NCI-H2171 treated with DMSO at 0.1 percent for 48 hours (cell line): ENCODE results near the gene FLVCR1.
"Not testable (repeated sequence)": the region's sequence is repeated elsewhere in the genome, so short reads cannot be mapped to it uniquely, and the experiment has no call there.

Experiments used
- DNase-seq: peaks from one replicate; lab custom pipeline; 2025; lab: John Stamatoyannopoulos, UW

The FLVCR1 gene

DNA sequence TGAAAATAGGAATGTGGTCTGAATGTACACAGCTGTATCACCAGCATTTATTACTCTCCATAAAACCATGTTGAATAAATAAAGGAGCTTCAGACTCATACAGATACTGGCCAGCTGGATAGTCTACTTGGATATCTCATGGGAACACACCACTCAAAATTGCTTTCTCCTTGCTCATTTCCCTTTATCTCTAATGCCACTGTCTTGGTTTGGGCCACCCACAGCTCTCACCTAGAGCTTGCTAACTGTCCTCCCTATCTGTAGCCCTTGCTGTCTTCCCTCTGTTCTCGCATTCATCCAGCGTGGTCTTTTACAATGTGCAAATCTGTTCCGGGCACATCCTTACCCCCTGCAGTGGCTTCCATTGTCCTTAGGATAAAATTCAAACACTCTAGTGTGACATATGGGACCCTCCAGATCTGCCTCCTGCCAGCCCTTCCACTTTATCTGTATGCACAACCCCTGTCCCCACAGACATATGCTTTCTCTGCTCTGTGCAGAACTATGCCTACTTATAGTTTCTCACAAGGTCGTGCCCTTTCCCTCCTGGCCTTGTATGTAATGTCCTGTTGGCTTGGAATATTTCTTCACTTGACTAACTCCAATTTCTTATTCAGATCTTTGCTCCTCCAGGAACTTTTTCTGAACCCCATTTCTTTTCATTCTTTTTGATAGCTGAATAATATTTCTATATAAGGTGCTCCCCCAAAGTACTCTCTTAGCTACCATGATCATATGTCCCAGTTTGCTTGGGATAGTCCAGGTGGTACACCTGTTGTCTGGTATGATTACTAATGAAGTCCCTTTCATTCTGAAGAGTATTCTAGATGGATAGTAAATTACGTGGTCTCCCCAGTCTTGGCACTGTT, 2.9 kb downstream of the FLVCR1 start:
- DNase-seq = peak; percentile 51

DNA sequence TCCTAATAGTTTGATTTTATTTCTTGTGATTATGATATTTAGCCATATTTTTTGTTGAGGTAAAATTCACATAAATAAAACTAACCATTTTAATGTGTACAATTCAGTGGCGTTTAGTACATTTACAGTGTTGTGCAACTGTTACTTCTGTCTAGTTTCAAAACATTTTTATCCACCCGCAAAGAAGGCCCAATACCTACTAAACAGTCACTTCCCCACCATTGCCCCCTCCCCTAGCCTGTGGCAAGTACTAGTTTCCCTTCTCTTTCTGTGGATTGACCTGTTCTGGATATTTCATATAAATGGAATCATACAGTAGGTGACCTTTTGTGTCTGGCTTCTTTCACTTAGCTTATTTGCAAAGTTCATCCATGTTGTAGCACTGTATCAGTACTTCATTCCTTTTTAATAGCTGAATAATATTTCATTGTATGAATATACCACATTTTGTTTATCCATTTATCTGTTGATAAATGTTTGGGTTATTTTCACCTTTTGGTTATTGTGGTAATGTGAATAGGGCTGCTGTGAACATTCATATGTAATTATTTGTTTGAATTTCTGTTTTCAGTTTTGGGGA, 4.1 kb downstream of the FLVCR1 start:
- no peak for DNase-seq

DNA sequence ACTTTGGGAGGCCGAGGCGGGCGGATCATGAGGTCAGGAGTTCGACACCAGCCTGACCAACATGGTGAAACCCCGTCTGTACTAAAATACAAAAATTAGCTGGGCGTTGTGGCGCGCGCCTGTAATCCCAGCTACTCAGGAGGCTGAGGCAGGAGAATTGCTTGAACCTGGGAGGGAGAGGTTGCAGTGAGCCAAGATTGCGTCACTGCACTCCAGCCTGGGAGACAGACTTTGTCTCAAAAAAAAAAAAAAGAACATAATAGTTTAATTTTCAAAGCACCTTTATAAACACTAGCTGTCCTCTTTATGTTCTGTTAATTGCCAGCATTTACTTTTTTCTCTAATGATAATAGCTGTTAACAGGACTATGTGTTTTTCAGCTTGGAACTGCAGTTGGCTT, 5.3 kb downstream of the FLVCR1 start:
- DNase-seq = not testable (repeated sequence)

DNA sequence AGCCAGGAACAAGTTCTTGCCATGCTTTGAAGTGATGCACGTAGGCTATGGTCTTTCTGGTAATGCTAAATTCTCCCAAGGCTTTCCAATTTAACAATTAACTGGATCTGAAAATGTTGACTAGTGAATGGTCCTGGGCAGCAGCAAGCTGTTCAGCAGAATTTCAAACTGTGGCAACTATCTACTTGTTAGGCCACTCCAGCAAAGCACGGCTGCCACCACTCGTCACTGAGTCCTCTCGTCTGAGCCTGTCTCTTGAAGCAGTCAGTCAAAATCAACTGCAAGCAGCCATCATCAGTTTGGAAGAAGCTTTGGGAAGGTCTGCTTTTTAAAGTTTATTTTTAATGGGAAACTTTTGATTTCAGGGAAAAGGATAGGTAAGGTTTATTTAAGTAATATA, 6.1 kb downstream of the FLVCR1 start:
- no peak for DNase-seq

DNA sequence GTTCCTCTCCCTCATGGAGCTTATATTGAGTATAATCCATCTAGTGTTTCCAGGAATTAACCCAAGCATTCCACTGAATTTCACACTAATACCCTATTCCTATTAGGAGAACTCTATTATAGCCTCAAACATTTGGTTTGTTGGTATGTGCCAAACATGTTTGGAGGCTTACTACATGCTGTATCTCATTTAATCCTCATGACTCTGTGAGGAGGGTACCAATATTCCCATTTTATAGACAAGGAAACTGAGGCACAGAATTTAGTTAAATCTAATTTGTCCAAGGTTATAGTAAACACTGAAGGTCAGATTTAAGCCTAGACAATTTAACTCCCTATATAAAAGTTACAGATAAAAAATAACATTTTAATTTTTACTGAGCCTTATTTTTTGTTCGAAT, 9.1 kb downstream of the FLVCR1 start:
- no peak for DNase-seq

DNA sequence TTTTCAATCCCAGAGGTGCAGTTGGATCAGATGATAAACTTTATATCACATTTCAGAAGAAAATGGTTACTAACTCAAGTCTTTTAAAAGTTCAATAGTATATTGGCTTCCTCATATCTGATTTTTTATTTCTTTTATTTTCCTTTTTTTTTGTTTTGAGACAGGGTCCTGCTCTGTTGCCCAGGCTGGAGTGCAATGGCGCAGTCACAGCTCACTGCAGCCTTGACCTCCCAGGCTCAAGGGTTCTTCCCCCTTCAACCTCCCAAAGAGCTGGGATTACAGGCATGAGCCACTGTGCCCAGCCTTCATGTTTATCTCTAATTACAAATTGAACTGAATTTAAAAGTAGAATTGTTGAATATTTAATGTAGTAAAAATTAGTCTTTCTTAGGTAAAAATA, 13.9 kb downstream of the FLVCR1 start:
- DNase-seq = no peak

DNA sequence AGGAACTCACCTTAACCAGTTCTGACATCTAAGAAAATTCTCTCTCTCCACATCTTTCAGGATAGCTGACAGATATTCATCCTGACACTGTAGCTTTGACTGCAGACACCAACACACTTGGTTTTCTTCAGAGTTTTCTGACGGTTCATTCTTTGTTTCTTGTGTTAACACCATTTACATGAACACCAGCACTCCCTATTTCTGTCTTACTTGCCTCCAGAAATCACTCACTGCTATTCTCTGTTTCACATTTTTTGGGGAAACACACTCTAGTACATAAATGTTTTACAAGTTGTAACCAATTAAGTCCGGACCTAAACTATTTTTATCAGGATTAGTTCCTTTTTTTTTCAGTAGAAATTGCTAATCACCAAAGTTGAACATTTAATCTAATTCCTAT, 15.4 kb downstream of the FLVCR1 start:
- DNase-seq = no peak

DNA sequence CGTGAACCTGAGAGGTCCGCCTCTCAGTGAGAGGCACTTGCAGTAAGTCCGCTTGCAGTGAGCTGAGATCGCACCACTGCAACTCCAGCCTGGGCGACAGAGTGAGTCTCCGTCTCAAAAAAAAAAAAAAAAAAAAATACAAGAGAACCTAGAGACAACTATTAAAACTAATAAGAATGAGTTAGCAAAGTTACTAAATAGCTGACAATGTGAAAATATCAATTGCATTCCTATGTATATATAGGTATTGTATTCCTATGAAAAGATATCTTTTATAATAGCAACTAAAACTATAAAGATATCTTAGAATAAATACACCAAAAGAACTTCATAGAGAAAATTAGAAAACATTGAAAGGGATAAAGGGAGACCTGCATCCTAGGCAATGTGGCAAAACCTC, 20.3 kb downstream of the FLVCR1 start:
- no peak for DNase-seq

DNA sequence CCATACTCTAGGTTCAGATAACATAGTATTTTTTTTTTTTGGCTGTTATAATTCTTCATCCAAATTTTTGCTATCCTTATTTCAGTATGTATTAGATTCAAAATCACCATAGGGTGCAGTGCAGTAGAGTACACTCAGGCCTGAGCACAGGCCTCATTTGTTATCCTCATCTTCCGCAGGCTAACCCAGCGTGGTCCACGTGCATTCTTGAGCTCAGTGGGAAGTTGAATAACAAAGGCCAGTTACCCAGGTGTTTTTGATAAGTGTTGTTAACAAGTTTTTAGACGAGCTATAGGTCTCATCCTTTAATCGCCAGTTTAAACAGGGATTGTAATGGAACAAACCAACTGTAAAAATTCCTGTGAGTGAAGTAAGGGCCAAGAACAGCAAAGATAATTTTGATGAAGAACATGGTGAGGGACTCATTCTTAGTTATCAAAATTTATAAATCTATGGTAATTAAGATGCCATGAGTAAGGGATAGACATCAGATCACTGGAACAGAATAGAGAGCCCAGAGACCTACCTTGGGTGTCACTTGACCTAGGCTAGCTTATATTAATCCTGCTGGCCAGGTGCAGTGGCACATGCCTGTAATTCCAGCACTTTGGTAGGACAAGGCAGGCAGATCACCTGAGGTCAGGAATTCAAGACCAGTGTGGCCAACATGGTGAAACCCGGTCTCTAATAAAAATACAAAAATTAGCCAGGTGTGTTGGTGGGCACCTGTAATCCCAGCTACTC, 22.0 kb downstream of the FLVCR1 start:
- no peak for DNase-seq

DNA sequence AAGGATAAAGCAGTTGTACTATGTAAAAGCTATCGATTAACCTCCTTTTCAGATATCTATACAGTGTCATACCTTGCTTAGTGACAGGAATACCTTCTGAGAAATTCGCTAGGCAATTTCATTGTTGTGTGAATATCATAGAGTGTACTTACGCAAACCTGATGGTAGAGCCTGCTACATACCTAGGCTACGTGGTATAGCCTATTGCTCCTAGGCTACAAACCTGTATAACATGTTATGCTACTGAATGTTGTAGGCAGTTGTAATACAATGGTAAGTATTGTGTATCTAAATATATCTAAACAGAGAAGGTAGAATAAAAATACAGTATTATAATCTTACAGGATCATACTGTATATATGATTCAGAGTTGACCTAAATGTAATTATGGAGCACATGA, 26.5 kb downstream of the FLVCR1 start:
- no peak for DNase-seq

DNA sequence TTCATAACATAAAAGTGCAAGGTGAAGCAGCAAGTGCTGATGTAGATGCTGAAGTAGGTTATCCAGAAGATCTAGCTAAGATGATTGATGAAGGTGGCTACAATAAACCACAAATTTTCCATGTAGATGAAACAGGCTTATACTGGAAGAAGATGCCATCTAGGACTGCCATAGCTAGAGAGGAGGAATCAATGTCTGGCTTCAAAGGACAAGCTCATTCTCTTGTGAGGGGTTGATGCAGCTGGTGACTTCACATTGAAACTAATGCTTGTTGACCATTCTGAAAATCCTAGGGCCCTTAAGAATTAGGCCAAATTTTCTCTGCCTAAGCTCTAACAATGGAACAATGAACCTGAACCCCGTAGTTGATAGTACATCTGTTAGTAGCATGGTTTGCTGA, 34.0 kb downstream of the FLVCR1 start:
- no peak for DNase-seq

DNA sequence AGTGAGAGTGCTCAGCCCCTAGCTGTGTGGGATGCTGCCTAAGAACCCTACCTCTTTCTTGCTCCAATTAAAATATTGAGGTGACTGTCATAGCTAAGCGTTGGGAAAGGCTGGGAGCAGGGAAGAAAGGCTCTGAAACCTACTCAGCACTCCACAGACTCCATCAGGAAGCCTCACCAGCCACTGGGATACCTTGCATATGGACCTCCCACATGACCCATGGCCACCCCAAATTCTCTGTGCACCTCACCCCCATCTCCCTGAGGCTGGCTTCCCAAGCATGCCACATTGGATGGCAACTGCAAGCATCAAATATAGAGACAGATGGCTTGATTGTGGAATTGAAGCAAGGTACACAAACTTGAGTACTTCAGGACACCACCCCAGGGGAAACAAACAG, 41.8 kb downstream of the FLVCR1 start:
- peak; percentile 85 for DNase-seq

DNA sequence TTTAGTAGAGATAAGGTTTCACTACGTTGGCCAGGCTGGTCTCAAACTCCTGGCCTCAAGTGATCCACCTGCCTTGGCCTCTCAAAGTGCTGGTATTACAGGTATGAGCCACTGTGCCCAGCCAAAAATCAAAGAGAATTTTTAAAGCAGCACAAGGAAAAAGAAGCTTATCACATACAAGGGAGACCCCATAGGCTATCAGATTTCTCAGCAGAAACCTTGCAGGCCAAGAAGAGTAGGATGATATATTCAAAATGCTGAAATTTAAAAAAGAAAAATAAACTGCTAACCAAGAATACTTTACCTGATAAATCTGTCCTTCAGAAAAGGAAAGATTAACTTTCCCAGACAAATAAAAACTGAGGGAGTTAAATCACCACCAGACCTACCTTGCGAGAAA, 43.2 kb downstream of the FLVCR1 start:
- DNase-seq = no peak

DNA sequence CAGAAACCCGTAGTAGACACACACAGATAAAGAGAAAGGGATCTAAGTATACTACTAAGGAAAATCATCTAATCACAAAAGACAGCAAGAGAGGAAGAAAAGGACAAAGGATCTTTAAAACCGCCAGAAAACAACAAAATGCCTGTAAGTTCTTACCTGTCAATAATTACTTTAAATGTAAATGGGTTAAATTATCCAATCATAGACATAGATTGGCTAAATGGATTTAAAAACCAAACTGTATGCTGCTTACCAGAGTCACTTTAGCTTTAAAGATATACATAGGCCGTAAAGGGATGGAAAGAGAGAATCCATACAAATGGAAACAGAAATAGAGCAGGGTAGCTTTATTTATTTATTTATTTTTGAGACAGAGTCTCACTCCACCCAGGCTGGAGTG, 44.0 kb downstream of the FLVCR1 start:
- no peak for DNase-seq

DNA sequence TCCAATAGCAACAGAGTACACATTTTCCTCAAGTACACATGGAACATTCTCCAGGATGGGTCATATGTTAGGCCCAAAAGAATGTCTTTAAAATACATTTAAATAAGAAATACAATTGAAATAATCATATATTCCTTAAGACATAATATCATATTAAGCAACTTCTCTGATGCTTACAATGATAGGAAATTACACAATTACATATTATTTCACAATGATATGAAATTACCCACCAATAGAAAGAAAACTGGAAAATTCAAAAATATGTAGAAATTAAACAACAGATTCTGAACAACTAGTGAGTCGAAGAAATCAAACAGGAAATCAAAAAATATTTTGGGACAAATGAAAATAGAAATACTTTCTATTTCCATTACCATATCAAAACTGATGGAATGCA, 45.6 kb downstream of the FLVCR1 start:
- DNase-seq = no peak

DNA sequence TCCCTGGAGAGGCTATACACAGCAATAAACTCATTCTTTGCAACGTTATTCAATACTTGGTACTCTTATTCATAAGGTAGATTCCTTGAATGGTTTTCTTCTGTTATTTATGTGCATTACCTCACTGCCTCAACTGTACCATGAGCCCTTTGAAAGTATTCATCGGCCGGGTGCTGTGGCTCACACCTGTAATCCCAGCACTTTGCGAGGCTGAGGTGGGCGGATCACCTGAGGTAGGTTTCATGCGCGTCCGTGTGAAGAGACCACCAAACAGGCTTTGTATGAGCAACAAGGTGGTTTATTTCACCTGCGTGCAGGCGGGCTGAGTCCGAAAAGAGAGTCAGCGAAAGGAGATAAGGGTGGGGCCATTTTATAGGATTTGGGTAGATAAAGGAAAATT, 50.0 kb downstream of the FLVCR1 start:
- not testable (repeated sequence) for DNase-seq

DNA sequence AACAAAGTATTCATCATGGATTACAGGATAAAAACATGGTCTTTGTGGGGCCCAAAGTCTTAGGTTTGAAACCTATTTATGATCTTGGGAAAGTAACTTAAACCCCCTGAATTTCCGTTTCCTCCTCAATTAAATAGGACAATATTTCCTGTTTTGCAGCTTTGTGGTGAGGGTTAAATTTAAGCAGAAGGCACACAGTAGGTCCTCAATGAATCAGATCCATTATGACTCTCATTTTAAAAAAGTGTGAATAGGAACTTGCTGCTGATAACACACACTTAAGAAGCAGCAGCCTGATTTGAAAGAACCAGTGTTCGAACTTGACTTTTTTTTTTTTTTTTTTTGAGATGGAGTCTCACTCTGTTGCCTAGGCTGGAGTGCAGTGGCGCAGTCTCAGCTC, 50.9 kb downstream of the FLVCR1 start:
- no peak for DNase-seq

DNA sequence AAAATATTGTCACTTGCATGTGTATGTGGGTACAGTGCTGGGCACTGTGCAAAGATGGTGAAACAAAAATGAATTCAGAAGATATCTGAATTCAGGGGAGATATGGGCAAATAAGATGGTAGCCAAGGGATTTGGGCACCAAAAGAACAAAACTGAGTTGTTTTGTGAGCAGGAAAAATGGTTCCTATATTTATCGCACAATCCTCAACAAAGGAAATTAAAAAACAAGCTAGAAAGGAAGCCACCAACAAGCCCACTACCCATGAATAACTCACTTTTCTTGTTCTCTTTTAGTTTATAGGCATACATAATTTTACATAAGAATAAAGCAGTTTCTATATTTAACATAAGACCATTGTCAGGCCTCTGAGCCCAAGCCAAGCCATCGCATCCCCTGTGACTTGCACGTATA, 51.6 kb downstream of the FLVCR1 start:
- DNase-seq = no peak

DNA sequence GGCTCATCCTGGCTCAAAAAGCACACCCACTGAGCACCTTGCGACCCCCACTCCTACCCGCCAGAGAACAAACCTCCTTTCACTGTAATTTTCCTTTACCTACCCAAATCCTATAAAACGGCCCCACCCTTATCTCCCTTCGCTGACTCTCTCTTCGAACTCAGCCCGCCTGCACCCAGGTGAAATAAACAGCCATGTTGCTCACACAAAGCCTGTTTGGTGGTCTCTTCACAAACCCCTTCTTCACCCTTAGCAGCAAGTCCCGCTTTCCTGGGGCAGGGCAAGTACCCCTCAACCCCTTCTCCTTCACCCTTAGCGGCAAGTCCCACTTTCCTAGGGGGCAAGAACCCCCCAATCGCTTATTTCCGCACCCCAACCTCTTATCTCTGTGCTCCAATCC, 52.1 kb downstream of the FLVCR1 start:
- DNase-seq = not testable (repeated sequence)

DNA sequence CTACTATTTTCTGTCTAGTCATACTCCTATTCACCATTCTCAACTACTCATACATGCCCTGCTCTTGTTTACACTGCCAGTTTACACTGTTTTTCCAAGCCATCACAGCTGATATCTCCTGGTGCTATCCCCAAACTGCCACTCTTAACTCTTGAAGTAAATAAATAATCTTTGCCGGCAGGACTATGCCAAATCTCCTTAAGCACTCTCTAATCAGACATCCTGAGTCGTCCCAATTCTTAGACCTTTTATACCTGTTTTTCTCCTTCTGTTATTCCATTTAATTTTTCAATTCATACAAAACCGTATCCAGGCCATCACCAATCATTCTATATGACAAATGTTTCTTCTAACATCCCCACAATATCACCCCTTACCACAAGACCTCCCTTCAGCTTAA, 55.6 kb downstream of the FLVCR1 start:
- DNase-seq = not testable (repeated sequence)

DNA sequence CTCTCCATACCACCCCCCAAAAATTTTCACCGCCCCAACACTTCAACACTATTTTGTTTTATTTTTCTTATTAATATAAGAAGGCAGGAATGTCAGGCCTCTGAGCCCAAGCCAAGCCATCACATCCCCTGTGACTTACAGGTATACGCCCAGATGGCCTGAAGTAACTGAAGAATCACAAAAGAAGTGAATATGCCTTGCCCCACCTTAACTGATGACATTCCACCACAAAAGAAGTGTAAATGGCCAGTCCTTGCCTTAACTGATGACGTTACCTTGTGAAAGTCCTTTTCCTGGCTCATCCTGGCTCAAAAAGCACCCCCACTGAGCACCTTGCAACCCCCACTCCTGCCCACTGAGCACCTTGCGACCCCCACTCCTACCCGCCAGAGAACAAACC, 56.0 kb downstream of the FLVCR1 start:
- DNase-seq = not testable (repeated sequence)

DNA sequence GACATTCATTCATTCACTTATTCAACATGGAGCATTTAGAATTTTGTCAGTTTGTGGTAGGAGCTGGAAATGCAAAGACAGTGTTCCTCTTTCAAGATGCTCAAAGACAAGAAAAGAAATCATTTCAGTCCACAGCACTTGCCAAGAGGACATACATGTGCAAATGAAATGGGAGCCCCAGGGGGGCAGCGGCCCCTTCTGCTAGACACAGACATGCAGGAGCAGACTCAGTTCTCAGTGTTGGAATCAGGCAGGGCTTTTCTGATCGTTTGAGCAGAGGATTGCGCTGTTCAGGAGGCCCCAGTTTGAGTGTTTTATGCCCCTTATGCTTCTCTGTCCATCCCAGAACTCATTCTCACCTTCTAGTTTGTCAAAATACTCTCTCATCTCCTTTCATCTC, 56.7 kb downstream of the FLVCR1 start:
- DNase-seq = no peak
